ENCODE results near the gene HYCC2. TPM values are rescaled to one million over a fixed set of nuclear protein-coding genes. Genes with fewer than 3 reads are reported as not detected.

The HYCC2 gene
- total RNA-seq, 6 experiments from 2014 or later = 12.1 to 17.6 (median 13.5) TPM

DNA sequence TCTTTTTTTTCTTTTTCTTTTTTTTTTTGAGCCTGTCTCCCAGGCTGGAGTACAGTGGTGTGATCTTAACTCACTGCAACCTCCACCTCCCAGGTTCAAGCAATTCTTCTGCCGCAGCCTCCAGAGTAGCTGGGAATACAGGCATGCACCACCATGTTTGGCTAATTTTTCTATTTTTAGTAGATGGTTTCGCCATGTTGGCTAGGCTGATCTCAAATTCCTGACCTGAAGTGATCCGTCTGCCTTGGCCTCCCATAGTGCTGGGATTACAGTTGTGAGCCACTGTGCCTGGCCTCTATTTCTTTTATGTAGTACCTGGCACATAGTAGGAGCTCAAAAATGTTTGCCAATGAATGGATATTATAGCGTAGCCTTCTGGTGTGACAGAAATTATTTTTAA, 37.7 kb upstream of the HYCC2 start:
- TF ChIP-seq, protein P1, sequence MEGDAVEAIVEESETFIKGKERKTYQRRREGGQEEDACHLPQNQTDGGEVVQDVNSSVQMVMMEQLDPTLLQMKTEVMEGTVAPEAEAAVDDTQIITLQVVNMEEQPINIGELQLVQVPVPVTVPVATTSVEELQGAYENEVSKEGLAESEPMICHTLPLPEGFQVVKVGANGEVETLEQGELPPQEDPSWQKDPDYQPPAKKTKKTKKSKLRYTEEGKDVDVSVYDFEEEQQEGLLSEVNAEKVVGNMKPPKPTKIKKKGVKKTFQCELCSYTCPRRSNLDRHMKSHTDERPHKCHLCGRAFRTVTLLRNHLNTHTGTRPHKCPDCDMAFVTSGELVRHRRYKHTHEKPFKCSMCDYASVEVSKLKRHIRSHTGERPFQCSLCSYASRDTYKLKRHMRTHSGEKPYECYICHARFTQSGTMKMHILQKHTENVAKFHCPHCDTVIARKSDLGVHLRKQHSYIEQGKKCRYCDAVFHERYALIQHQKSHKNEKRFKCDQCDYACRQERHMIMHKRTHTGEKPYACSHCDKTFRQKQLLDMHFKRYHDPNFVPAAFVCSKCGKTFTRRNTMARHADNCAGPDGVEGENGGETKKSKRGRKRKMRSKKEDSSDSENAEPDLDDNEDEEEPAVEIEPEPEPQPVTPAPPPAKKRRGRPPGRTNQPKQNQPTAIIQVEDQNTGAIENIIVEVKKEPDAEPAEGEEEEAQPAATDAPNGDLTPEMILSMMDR (IDR thresholded peaks at IDR 0.05) = no peak
- H3K4me1 Mint-ChIP-seq (ENCODE audit: low read depth) = 0 out of 2 replicates have a peak, but pooled peaks cover 5% of the 10 kb centered on the region
- no peak overlapping the region for H3K4me3 Mint-ChIP-seq
- H3K27me3 Mint-ChIP-seq (ENCODE audit: insufficient read depth) = no peaks in the 10 kb centered on the region; the same call in 1 of the 2 replicates
- H3K9me3 Mint-ChIP-seq = no peaks in the 10 kb centered on the region
- no peak for DNase-seq
- peaks cover 7% of the 10 kb centered on the region; the same call in 1 of the 2 replicates for H3K36me3 Mint-ChIP-seq (ENCODE audit: low read depth)
- no peak overlapping the region for H3K27ac Mint-ChIP-seq

DNA sequence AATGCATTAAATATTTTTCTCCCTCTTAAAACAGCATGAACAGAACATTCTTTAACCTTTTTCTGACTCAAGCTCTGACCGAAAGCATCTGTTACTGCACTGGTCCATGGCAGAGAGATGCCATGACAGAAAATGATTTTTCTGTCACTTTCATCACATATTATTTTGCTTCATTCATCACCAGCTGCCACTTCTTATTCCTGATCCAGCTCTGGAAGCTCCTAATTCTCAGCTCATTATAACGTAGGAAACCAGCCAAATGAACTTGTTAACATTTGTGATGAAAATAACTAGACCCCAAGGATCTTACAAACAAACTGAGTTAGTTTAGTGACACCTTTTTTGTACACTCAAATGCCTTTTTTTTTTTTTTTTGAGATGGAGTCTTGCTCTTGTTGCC, 36.9 kb upstream of the HYCC2 start:
- no peaks in the 10 kb centered on the region for H3K27me3 Mint-ChIP-seq (ENCODE audit: insufficient read depth)
- DNase-seq = no peak
- TF ChIP-seq, protein P1 (IDR thresholded peaks at IDR 0.05) = no peak
- H3K4me3 Mint-ChIP-seq = no peak overlapping the region
- peaks cover 7% of the 10 kb centered on the region; the same call in 1 of the 2 replicates for H3K36me3 Mint-ChIP-seq (ENCODE audit: low read depth)
- 0 out of 2 replicates have a peak, but pooled peaks cover under 1% of the 10 kb centered on the region for H3K4me1 Mint-ChIP-seq (ENCODE audit: low read depth)
- H3K27ac Mint-ChIP-seq = no peak overlapping the region
- no peaks in the 10 kb centered on the region for H3K9me3 Mint-ChIP-seq

DNA sequence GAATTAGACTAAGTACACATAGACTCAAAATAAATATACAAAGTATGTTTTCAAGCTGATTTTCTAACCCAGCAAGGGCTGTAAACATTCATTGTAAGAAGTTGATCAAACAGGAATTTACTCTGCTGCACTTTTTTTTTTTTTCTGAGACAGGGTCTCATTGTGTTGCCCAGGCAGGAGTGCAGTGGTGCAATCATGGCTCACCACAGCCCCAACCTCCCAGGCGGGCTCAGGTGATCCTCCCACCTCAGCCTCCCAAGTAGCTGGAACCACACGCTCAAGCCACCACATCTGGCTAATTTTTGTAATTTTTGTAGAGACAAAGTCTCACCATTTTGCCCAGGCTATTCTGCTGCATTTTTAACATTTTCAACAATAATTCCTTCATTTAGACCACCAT, 36.2 kb upstream of the HYCC2 start:
- no peaks in the 10 kb centered on the region for H3K4me1 Mint-ChIP-seq (ENCODE audit: low read depth)
- no peak for DNase-seq
- no peak overlapping the region for H3K4me3 Mint-ChIP-seq
- TF ChIP-seq, protein P1 (IDR thresholded peaks at IDR 0.05) = no peak
- peaks cover 7% of the 10 kb centered on the region; the same call in 1 of the 2 replicates for H3K36me3 Mint-ChIP-seq (ENCODE audit: low read depth)
- H3K27ac Mint-ChIP-seq = no peak overlapping the region
- H3K27me3 Mint-ChIP-seq (ENCODE audit: insufficient read depth) = no peaks in the 10 kb centered on the region
- H3K9me3 Mint-ChIP-seq = no peaks in the 10 kb centered on the region

DNA sequence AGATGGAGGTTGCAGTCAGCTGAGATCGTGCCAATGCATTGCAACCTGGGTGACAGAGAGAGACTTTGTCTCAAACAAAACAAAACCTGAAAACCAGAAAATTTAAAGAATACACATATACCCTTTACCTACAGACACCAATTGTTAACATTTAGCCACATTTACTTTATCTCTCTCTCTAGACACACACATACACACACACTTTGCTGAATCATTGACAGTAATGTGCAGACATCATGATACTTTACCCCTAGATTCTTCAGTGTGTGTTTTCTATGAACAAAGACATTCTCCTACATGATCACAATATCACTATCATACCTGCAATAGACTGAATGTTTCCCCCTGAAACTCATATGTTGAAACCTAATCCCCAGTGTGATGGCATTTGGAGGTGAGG, 34.3 kb upstream of the HYCC2 start:
- Mint-ChIP-seq H3K9me3 (no peaks in the 10 kb centered on the region), H3K27me3 (ENCODE audit: insufficient read depth) (no peaks in the 10 kb centered on the region), H3K36me3 (ENCODE audit: low read depth) (peaks cover 7% of the 10 kb centered on the region; the same call in 1 of the 2 replicates), H3K27ac (no peak overlapping the region), H3K4me1 (ENCODE audit: low read depth) (no peaks in the 10 kb centered on the region), H3K4me3 (no peak overlapping the region)
- DNase-seq = no peak
- TF ChIP-seq, protein P1 (IDR thresholded peaks at IDR 0.05) = no peak

DNA sequence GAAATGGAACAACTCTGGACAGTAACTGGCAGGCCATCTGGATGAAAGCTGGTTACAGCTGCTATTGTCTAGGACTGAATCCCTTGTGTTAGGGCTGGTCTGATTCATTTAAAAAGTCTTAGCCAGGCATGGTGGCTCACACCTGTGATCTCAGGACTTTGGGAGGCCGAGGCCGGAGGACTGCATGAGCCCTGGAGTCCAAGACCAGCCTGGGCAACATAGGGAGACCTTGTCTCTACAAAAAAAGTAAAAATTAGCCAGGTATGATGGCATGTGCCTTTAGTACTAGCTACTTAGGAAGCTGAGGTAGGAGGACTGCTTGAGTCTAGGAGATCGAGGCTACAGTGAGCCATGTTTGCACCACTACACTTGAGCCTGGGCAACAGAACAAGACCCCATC, 29.0 kb upstream of the HYCC2 start:
- no peaks in the 10 kb centered on the region for H3K4me1 Mint-ChIP-seq (ENCODE audit: low read depth)
- DNase-seq = no peak
- H3K27ac Mint-ChIP-seq = no peak overlapping the region
- no peaks in the 10 kb centered on the region; the same call in 1 of the 2 replicates for H3K27me3 Mint-ChIP-seq (ENCODE audit: insufficient read depth)
- TF ChIP-seq, protein P1 (IDR thresholded peaks at IDR 0.05) = no peak
- H3K4me3 Mint-ChIP-seq = no peak overlapping the region
- H3K9me3 Mint-ChIP-seq = no peaks in the 10 kb centered on the region
- no peaks in the 10 kb centered on the region for H3K36me3 Mint-ChIP-seq (ENCODE audit: low read depth)

DNA sequence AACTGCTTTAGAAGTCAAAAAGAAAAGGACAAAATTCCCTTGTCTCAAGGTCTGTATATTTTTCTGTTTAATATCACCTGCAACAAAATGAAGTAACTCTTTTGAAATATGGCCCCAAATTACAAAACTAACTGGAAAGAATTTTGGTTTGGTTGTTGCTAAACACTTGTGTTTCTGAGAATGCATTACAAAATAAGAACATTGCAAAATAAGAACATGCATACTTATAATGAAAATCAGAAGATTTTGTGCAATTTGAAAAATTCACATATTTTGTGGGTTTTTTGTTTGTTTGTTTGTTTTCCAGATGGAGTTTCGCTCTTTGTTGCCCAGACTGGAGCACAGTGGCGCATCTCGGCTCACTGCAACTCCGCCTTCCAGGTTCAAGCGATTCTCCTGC, 22.1 kb upstream of the HYCC2 start:
- TF ChIP-seq, protein P1 (IDR thresholded peaks at IDR 0.05) = no peak
- H3K36me3 Mint-ChIP-seq (ENCODE audit: low read depth) = 0 out of 2 replicates have a peak, but pooled peaks cover 7% of the 10 kb centered on the region
- no peak overlapping the region for H3K27ac Mint-ChIP-seq
- no peaks in the 10 kb centered on the region for H3K4me1 Mint-ChIP-seq (ENCODE audit: low read depth)
- no peak for DNase-seq
- H3K9me3 Mint-ChIP-seq = no peaks in the 10 kb centered on the region
- no peak overlapping the region for H3K4me3 Mint-ChIP-seq
- no peaks in the 10 kb centered on the region; the same call in 1 of the 2 replicates for H3K27me3 Mint-ChIP-seq (ENCODE audit: insufficient read depth)
